ENCODE measurements around the gene TMX1.

TMX1 gene

DNA sequence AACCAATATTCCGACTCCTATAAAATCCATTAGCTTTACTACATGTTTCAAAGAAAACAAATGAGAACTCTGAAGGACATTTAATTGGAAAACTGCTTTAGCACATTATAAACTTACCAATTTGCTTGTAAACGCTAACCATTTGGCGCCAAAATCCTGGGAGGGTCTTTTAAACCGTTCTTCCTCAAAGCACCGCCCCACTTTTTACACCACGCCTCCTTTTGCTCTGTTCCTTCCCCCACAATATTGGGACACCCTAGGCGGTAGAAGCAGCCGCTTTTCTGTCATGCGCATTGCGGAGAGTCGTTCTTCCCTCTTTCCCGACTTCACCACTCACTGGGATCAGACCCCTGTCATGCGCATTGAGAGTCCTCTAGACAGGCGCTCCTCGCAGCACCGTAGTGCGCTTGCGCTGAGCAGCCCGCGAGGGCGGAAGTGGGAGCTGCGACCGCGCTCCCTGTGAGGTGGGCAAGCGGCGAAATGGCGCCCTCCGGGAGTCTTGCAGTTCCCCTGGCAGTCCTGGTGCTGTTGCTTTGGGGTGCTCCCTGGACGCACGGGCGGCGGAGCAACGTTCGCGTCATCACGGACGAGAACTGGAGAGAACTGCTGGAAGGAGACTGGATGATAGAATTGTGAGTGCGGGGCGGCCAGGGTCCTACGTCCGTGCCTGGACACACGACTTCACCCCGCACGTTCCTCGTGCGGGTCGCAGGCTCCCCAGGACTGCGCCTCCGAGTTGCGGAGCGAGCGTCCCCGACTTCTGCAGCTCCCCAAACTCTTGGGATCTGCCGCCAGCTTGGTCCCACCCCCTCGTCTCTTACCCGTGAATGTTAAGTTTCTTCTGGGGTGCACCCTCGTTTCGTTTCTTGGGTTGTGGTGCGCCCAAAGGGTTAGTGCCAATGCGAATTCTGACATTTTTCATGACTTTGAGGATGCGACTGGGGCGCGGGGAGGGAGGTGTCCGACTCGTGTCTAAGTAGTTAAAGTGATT lies at the start of gene TMX1:
TSS of gene TMX1 (plus strand) at position 435 of the 991 bp plus-strand sequence. CDS start at position 481, 46 bp downstream.
- Histone ChIP-seq H3K27me3 (ENCODE audit: control insufficient read depth, insufficient read depth, low read length) (no peaks in the 10 kb centered on the region), H3K9ac (ENCODE audit: low read depth, low read length) (peak within 1 kb of the TSS; percentile 96), H3K4me1 (ENCODE audit: control insufficient read depth, insufficient read depth, low read length) (peaks cover 8% of the 10 kb centered on the region), H3K36me3 (ENCODE audit: control insufficient read depth, insufficient read depth, low read length) (peaks cover 3% of the 10 kb centered on the region), H3K4me3 (ENCODE audit: low read depth, low read length) (peak within 1 kb of the TSS; percentile 94), H3K9me3 (ENCODE audit: control insufficient read depth, insufficient read depth, low read length) (no peaks in the 10 kb centered on the region)

- H3K9ac ChIP-seq (ENCODE audit: low read depth, low read length) = no peak overlapping the region
- no peaks in the 10 kb centered on the region for H3K36me3 ChIP-seq (ENCODE audit: control insufficient read depth, insufficient read depth, low read length)
- no peaks in the 10 kb centered on the region for H3K9me3 ChIP-seq (ENCODE audit: control insufficient read depth, insufficient read depth, low read length)
- H3K4me3 ChIP-seq (ENCODE audit: low read depth, low read length) = no peak overlapping the region
- H3K27me3 ChIP-seq (ENCODE audit: control insufficient read depth, insufficient read depth, low read length) = no peaks in the 10 kb centered on the region
- H3K4me1 ChIP-seq (ENCODE audit: control insufficient read depth, insufficient read depth, low read length) = no peaks in the 10 kb centered on the region
These were observed 38.2 kb upstream of the TMX1 start for GRCh38 chr14:51201890-51202289.

DNA sequence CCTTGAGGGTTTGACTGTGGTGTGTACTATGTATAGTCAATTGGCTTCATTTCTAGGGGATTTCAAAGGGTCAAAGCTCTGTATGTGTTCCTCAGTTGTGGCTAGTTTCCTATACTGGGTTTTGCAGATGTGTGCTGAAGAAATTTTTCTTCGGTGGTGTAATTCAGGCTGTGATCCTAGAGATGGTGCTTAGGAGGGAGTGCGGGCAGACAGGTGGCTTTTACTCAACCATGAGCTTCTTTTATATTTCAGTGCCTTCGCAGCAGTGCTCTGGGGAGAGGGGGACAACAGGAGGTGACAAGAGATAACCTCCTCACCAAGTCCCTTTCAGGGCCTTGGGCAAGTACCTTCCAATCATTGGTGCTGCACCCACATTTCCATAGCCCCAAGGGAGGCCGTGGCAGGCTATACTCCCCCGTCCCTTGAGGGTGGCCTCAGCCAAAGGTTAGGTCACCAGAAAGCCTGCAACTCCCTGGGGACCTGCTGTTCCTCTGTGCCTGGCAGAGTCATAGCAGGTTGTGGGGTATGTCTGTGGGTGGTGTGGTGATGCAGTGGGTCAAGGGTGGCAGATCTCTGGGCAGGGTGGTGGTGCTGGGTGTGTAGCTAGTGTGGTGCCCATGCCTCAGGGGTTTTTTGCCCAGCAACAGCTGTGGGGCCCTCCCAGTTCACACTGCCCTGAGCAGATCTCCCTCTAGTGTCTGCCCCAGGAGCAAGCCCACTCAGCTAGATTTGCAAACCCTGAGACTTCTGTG lies 37.0 kb upstream of the TMX1 start:
- Histone ChIP-seq H3K9ac (ENCODE audit: low read depth, low read length) (no peak overlapping the region), H3K36me3 (ENCODE audit: control insufficient read depth, insufficient read depth, low read length) (no peaks in the 10 kb centered on the region), H3K4me3 (ENCODE audit: low read depth, low read length) (no peak overlapping the region), H3K27me3 (ENCODE audit: control insufficient read depth, insufficient read depth, low read length) (no peaks in the 10 kb centered on the region), H3K4me1 (ENCODE audit: control insufficient read depth, insufficient read depth, low read length) (no peaks in the 10 kb centered on the region), H3K9me3 (ENCODE audit: control insufficient read depth, insufficient read depth, low read length) (no peaks in the 10 kb centered on the region)

DNA sequence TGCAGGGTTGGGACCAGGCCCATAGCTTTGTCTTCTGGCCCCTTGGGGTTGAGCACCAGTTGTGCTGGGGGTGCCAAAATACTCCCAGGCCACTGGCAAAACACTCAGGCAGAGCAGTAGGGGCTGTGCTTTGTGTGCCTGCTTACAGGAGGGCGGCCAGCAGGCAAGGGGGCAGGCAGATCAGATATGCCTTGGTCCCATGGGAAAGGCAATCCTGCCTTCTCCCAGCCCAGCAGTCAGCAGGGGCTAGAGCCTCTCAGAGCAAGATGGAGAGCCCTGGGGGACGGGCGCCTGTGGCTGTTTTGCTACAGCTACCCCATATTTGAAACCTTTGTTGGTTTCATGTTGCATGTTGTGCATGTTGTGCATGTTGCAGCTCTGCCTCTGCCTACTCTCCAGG lies 36.2 kb upstream of the TMX1 start:
- Histone ChIP-seq H3K27me3 (ENCODE audit: control insufficient read depth, insufficient read depth, low read length) (no peaks in the 10 kb centered on the region), H3K9me3 (ENCODE audit: control insufficient read depth, insufficient read depth, low read length) (no peaks in the 10 kb centered on the region), H3K4me3 (ENCODE audit: low read depth, low read length) (no peak overlapping the region), H3K4me1 (ENCODE audit: control insufficient read depth, insufficient read depth, low read length) (no peaks in the 10 kb centered on the region), H3K36me3 (ENCODE audit: control insufficient read depth, insufficient read depth, low read length) (no peaks in the 10 kb centered on the region), H3K9ac (ENCODE audit: low read depth, low read length) (no peak overlapping the region)

GRCh38 chr14:51205486-51205885 lies 34.6 kb upstream of the TMX1 start:
- Histone ChIP-seq H3K9ac (ENCODE audit: low read depth, low read length) (no peak overlapping the region), H3K36me3 (ENCODE audit: control insufficient read depth, insufficient read depth, low read length) (no peaks in the 10 kb centered on the region), H3K27me3 (ENCODE audit: control insufficient read depth, insufficient read depth, low read length) (no peaks in the 10 kb centered on the region), H3K9me3 (ENCODE audit: control insufficient read depth, insufficient read depth, low read length) (no peaks in the 10 kb centered on the region), H3K4me3 (ENCODE audit: low read depth, low read length) (no peak overlapping the region), H3K4me1 (ENCODE audit: control insufficient read depth, insufficient read depth, low read length) (no peaks in the 10 kb centered on the region)

GRCh38 chr14:51206462-51206861 lies 33.6 kb upstream of the TMX1 start:
- H3K4me3 ChIP-seq (ENCODE audit: low read depth, low read length) = no peak overlapping the region
- H3K36me3 ChIP-seq (ENCODE audit: control insufficient read depth, insufficient read depth, low read length) = no peaks in the 10 kb centered on the region
- no peaks in the 10 kb centered on the region for H3K4me1 ChIP-seq (ENCODE audit: control insufficient read depth, insufficient read depth, low read length)
- no peaks in the 10 kb centered on the region for H3K27me3 ChIP-seq (ENCODE audit: control insufficient read depth, insufficient read depth, low read length)
- no peak overlapping the region for H3K9ac ChIP-seq (ENCODE audit: low read depth, low read length)
- H3K9me3 ChIP-seq (ENCODE audit: control insufficient read depth, insufficient read depth, low read length) = no peaks in the 10 kb centered on the region

GRCh38 chr14:51207621-51208020 lies 32.4 kb upstream of the TMX1 start:
- Histone ChIP-seq H3K4me3 (ENCODE audit: low read depth, low read length) (no peak overlapping the region), H3K36me3 (ENCODE audit: control insufficient read depth, insufficient read depth, low read length) (no peaks in the 10 kb centered on the region), H3K27me3 (ENCODE audit: control insufficient read depth, insufficient read depth, low read length) (no peaks in the 10 kb centered on the region), H3K9me3 (ENCODE audit: control insufficient read depth, insufficient read depth, low read length) (no peaks in the 10 kb centered on the region), H3K4me1 (ENCODE audit: control insufficient read depth, insufficient read depth, low read length) (no peaks in the 10 kb centered on the region), H3K9ac (ENCODE audit: low read depth, low read length) (no peak overlapping the region)

GRCh38 chr14:51208982-51209381 lies 31.1 kb upstream of the TMX1 start:
- H3K4me3 ChIP-seq (ENCODE audit: low read depth, low read length) = no peak overlapping the region
- no peak overlapping the region for H3K9ac ChIP-seq (ENCODE audit: low read depth, low read length)
- no peaks in the 10 kb centered on the region for H3K36me3 ChIP-seq (ENCODE audit: control insufficient read depth, insufficient read depth, low read length)
- H3K4me1 ChIP-seq (ENCODE audit: control insufficient read depth, insufficient read depth, low read length) = no peaks in the 10 kb centered on the region
- no peaks in the 10 kb centered on the region for H3K27me3 ChIP-seq (ENCODE audit: control insufficient read depth, insufficient read depth, low read length)
- H3K9me3 ChIP-seq (ENCODE audit: control insufficient read depth, insufficient read depth, low read length) = no peaks in the 10 kb centered on the region

DNA sequence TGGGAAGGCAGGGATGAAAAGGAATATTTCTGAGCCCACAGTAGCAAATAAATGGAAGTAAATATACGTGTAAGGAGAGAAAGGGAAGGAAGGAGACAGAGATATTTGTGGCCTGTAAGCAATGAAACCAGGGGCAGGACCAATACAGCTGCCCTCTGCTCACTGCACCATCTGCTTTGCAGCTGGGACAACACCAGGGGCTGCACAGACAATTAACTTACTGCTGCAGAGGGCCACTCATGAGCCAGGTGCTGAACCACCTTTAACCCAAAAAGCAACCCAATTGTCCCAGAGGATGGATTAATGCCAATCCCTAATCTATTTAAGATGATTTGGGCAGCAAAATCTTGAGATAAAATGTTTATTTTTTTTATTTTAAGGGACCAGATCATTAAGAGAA lies 30.6 kb upstream of the TMX1 start:
- Histone ChIP-seq H3K4me1 (ENCODE audit: control insufficient read depth, insufficient read depth, low read length) (no peaks in the 10 kb centered on the region), H3K9ac (ENCODE audit: low read depth, low read length) (no peak overlapping the region), H3K4me3 (ENCODE audit: low read depth, low read length) (no peak overlapping the region), H3K27me3 (ENCODE audit: control insufficient read depth, insufficient read depth, low read length) (no peaks in the 10 kb centered on the region), H3K9me3 (ENCODE audit: control insufficient read depth, insufficient read depth, low read length) (no peaks in the 10 kb centered on the region), H3K36me3 (ENCODE audit: control insufficient read depth, insufficient read depth, low read length) (no peaks in the 10 kb centered on the region)

GRCh38 chr14:51210594-51210993 lies 29.5 kb upstream of the TMX1 start:
- Histone ChIP-seq H3K27me3 (ENCODE audit: control insufficient read depth, insufficient read depth, low read length) (no peaks in the 10 kb centered on the region), H3K4me3 (ENCODE audit: low read depth, low read length) (no peak overlapping the region), H3K4me1 (ENCODE audit: control insufficient read depth, insufficient read depth, low read length) (no peaks in the 10 kb centered on the region), H3K9ac (ENCODE audit: low read depth, low read length) (no peak overlapping the region), H3K9me3 (ENCODE audit: control insufficient read depth, insufficient read depth, low read length) (no peaks in the 10 kb centered on the region), H3K36me3 (ENCODE audit: control insufficient read depth, insufficient read depth, low read length) (no peaks in the 10 kb centered on the region)

GRCh38 chr14:51211149-51211548 lies 28.9 kb upstream of the TMX1 start:
- Histone ChIP-seq H3K9me3 (ENCODE audit: control insufficient read depth, insufficient read depth, low read length) (no peaks in the 10 kb centered on the region), H3K9ac (ENCODE audit: low read depth, low read length) (no peak overlapping the region), H3K4me3 (ENCODE audit: low read depth, low read length) (no peak overlapping the region), H3K36me3 (ENCODE audit: control insufficient read depth, insufficient read depth, low read length) (no peaks in the 10 kb centered on the region), H3K27me3 (ENCODE audit: control insufficient read depth, insufficient read depth, low read length) (no peaks in the 10 kb centered on the region), H3K4me1 (ENCODE audit: control insufficient read depth, insufficient read depth, low read length) (no peaks in the 10 kb centered on the region)

DNA sequence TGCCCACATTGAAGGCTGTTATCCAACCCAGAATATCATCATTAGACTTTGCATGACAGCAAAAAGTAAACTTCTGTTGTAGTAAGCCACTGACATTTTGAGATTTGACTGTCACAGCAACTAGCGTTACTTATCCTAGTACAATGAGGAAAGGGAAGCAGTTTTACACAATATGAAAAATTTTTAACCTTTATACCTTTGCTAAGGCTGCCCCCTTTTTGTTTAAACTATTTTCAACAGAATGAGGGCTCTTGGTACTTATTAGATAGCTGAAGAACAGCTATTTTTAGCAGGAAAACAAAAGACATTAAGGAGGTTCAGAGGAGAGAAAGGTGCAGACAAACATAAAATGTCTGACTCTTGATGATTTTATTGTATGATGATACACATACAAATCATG lies 23.4 kb upstream of the TMX1 start:
- Histone ChIP-seq H3K9ac (ENCODE audit: low read depth, low read length) (no peak overlapping the region), H3K4me3 (ENCODE audit: low read depth, low read length) (no peak overlapping the region), H3K9me3 (ENCODE audit: control insufficient read depth, insufficient read depth, low read length) (no peaks in the 10 kb centered on the region), H3K36me3 (ENCODE audit: control insufficient read depth, insufficient read depth, low read length) (no peaks in the 10 kb centered on the region), H3K27me3 (ENCODE audit: control insufficient read depth, insufficient read depth, low read length) (no peaks in the 10 kb centered on the region), H3K4me1 (ENCODE audit: control insufficient read depth, insufficient read depth, low read length) (no peaks in the 10 kb centered on the region)

All from iPS-15b (cell line).